B cell (primary cell): ENCODE data around the gene ANKS1B. TPM values are rescaled to one million over a fixed set of nuclear protein-coding genes. Genes with fewer than 3 reads are reported as not detected.

Experiments used
- ATAC-seq: fragments of 200-7000 bp; cut with Tn5 transposase; one replicate; pipeline ENCODE4 v1.10.0; 2021; ENCODE audit warnings: low read depth, mild to moderate bottlenecking, moderate number of reproducible peaks, moderate library complexity
- CTCF ChIA-PET: fragments of 350-600 bp; sonication (Branson Sonifier 250); formaldehyde crosslinking; loops from one replicate; lab custom pipeline; 2021; ENCODE audit warnings: antibody characterized with exemption, inconsistent platforms; lab: Charles Lee
- POLR2A ChIA-PET: fragments of 350-600 bp; sonication (Branson Sonifier 250); formaldehyde crosslinking; loops from one replicate; lab custom pipeline; 2021; ENCODE audit warnings: antibody characterized with exemption; lab: Charles Lee
- DNase-seq: peaks from one replicate; pipeline ENCODE4 v3.0.0; 2013
- H2AFZ ChIP-seq: 2 replicates; pipeline ENCODE4 v1.6.1; 2012; ENCODE audit warnings: mild to moderate bottlenecking, low read depth, low read length; ENCODE audit not compliant: insufficient read depth, poor library complexity, severe bottlenecking
- H3K27ac ChIP-seq, 2 donors: 1 replicate in 1 of 2; 2 replicates in 1 of 2; pipeline ENCODE4 v1.5.1; 2012 to 2013; ENCODE audit warnings: low read length in 2 of 2, mild to moderate bottlenecking in 2 of 2, moderate library complexity in 1 of 2
- H3K27me3 ChIP-seq, 4 experiments: fragments of 200-600 bp in 1 of 4; sonication (generic) in 1 of 4; replicated peaks in 1 of 4; 1 replicate in 2 of 4; 2 replicates in 2 of 4; pipeline versions ENCODE4 v1.6.1 to v1.7.0; 2013 to 2016; ENCODE audit warnings: low read length in 3 of 4, mild to moderate bottlenecking in 2 of 4, mixed read lengths in 1 of 4, moderate library complexity in 1 of 4; ENCODE audit not compliant: insufficient read depth in 4 of 4, control insufficient read depth in 3 of 4; ENCODE audit errors: control extremely low read depth in 1 of 4
- H3K36me3 ChIP-seq, 2 experiments: replicated peaks in 1 of 2; 1 replicate in 1 of 2; 2 replicates in 1 of 2; pipeline versions ENCODE4 v1.6.1 to v1.7.1; 2013; ENCODE audit warnings: low read length in 1 of 2; ENCODE audit not compliant: insufficient read depth in 2 of 2, control insufficient read depth in 1 of 2; ENCODE audit errors: control extremely low read depth in 1 of 2, extremely low read depth in 1 of 2
- H3K4me1 ChIP-seq, 2 donors: fragments of 200-600 bp in 1 of 2; sonication (generic) in 1 of 2; 1 replicate in 1 of 2; 2 replicates in 1 of 2; pipeline versions ENCODE4 v1.5.1 to v1.6.1; 2013 to 2017; ENCODE audit warnings: low read length in 2 of 2; ENCODE audit not compliant: control insufficient read depth in 2 of 2, insufficient read depth in 2 of 2
- H3K4me2 ChIP-seq: replicated peaks from 2 replicates; pipeline ENCODE3; 2012; ENCODE audit warnings: mild to moderate bottlenecking, low read depth, low read length; ENCODE audit not compliant: poor library complexity, severe bottlenecking
- H3K4me3 ChIP-seq, 5 experiments: fragments of 200-600 bp in 1 of 5; sonication (generic) in 1 of 5; 1 replicate in 3 of 5; 2 replicates in 2 of 5; pipeline versions ENCODE4 v1.5.1 to v1.7.0; 2011 to 2016; ENCODE audit warnings: low read length in 4 of 5, mild to moderate bottlenecking in 4 of 5, low read depth in 2 of 5, control low read depth in 1 of 5, moderate library complexity in 1 of 5; ENCODE audit not compliant: insufficient read depth in 1 of 5; ENCODE audit errors: control extremely low read depth in 1 of 5, extremely low read depth in 1 of 5
- H3K79me2 ChIP-seq: fragments of 200-600 bp; sonication (generic); one replicate; pipeline ENCODE4 v1.6.0; 2016; ENCODE audit warnings: low read length; ENCODE audit not compliant: control insufficient read depth, insufficient read depth
- H3K9ac ChIP-seq: fragments of 200-600 bp; sonication (generic); 2 replicates; pipeline ENCODE4 v1.6.1; 2017; ENCODE audit warnings: mild to moderate bottlenecking, low read length, moderate library complexity
- H3K9me3 ChIP-seq, 3 donors: one replicate each; pipeline versions ENCODE4 v1.6.1 to v1.7.1; 2013; ENCODE audit warnings: low read length in 2 of 3; ENCODE audit not compliant: control insufficient read depth in 2 of 3, insufficient read depth in 1 of 3; ENCODE audit errors: control extremely low read depth in 1 of 3
- H4K20me1 ChIP-seq: 2 replicates; pipeline ENCODE4 v1.6.0; 2012; ENCODE audit warnings: mild to moderate bottlenecking, low read length; ENCODE audit not compliant: insufficient read depth, control insufficient read depth, poor library complexity, severe bottlenecking
- H3K27ac Mint-ChIP-seq: one replicate; pipeline ENCODE4 v1.8.0; 2021; ENCODE audit warnings: mixed read lengths
- H3K27me3 Mint-ChIP-seq: one replicate; pipeline ENCODE4 v1.8.0; 2021; ENCODE audit warnings: mixed read lengths
- H3K4me1 Mint-ChIP-seq: one replicate; pipeline ENCODE4 v1.8.0; 2021; ENCODE audit warnings: mixed read lengths
- H3K4me3 Mint-ChIP-seq: one replicate; pipeline ENCODE4 v1.8.0; 2021; ENCODE audit warnings: mixed read lengths
- H3K9me3 Mint-ChIP-seq: one replicate; pipeline ENCODE4 v1.8.0; 2022; ENCODE audit warnings: mixed read lengths; ENCODE audit not compliant: insufficient read depth
- CTCF ChIP-seq: fragments of 200-600 bp; IDR thresholded peaks from one replicate; pipeline ENCODE4 v1.8.0; 2022; ENCODE audit warnings: antibody characterized with exemption, mild to moderate bottlenecking
- EZH2 ChIP-seq: IDR thresholded peaks from 2 replicates; pipeline ENCODE4 v1.6.1; 2012; ENCODE audit warnings: borderline replicate concordance, low read depth, mild to moderate bottlenecking, moderate library complexity, low read length; ENCODE audit not compliant: insufficient read depth, poor library complexity, severe bottlenecking
- WGBS: methylation state at CpG from one replicate; pipeline ENCODE4 v1.1.5; 2013; ENCODE audit warnings: missing lambda C conversion rate; ENCODE audit not compliant: insufficient coverage; 5-methylcytosine and 5-hydroxymethylcytosine counted together
- intact Hi-C: fragments of 100-400 bp; cut with micrococcal nuclease; formaldehyde crosslinking; loops from one replicate; pipeline ENCODE4 v1.10.0; 2022
- polyA plus RNA-seq: library from polyadenylated mRNA; depleted of rRNA; stranded (reverse); fragments of >200 nt; gene quantifications from 2 replicates; pipeline ENCODE4 v1.2.3, GENCODE V29; 2012
- total RNA-seq, 2 donors: library from RNA; stranded (reverse); fragments of 120-200 nt in 1 of 2; gene quantifications; 1 replicate in 1 of 2; 2 replicates in 1 of 2; pipeline versions ENCODE4 v1.2.3 to v1.2.4, GENCODE V29; 2013 to 2022

Gene ANKS1B
- total and polyA plus RNA-seq, 2 donors (not counting 1 experiment from before 2014, with no cell fraction given): not detected

GRCh38 chr12:99110212-99110611, 874.5 kb downstream of the ANKS1B start:
- DNase-seq (no peak), ATAC-seq (no peak)
- TF ChIP-seq EZH2 (no peak), CTCF (no peak)
- H3K36me3 ChIP-seq: no peaks in the 10 kb centered on the region
- H3K27ac ChIP-seq: no peak overlapping the region
- WGBS: no CpG with 5 or more reads among the region's 2 CpGs
- H4K20me1 ChIP-seq: no peaks in the 10 kb centered on the region
- Mint-ChIP-seq H3K9me3 (no peaks in the 10 kb centered on the region), H3K27ac (no peak overlapping the region), H3K4me3 (no peak overlapping the region), H3K27me3 (no peaks in the 10 kb centered on the region), H3K4me1 (no peaks in the 10 kb centered on the region)
- no peak overlapping the region for H2AFZ ChIP-seq
- CTCF ChIA-PET: no interaction called here
- no peaks in the 10 kb centered on the region for H3K4me1 ChIP-seq
- H3K79me2 ChIP-seq: no peaks in the 10 kb centered on the region
- no peaks in the 10 kb centered on the region for H3K9me3 ChIP-seq
- intact Hi-C loops: no loop called here
- H3K27me3 ChIP-seq: no peaks in the 10 kb centered on the region
- H3K9ac ChIP-seq: no peak overlapping the region
- POLR2A ChIA-PET: no interaction called here
- H3K4me3 ChIP-seq: no peak overlapping the region
- H3K4me2 ChIP-seq: no peak overlapping the region

DNA sequence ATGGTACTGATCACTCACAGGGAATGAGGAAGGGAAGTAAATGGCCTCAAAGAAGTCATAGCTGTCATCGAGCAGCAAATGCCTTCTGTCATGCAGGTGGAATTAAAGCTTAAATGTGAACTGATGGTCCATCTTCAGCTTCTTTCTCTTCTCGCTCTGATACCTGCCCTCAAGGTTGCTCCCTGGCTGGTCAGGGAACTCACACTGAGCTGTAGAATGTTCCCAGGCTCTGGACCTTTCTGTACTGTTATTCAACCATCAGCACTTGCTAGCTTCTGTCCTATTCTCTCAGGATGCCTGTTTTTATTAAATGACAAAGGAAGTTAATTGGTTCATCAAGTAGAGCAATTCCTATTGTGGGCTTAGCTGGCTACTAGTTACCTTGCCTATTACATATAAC, 875.8 kb downstream of the ANKS1B start:
- H3K4me3 Mint-ChIP-seq: no peak overlapping the region
- Histone ChIP-seq H3K9ac (no peak overlapping the region), H3K9me3 (no peaks in the 10 kb centered on the region), H2AFZ (no peak overlapping the region), H3K36me3 (no peaks in the 10 kb centered on the region), H4K20me1 (no peaks in the 10 kb centered on the region), H3K4me1 (no peaks in the 10 kb centered on the region), H3K27ac (no peak overlapping the region), H3K27me3 (no peaks in the 10 kb centered on the region), H3K4me3 (no peak overlapping the region), H3K4me2 (no peak overlapping the region), H3K79me2 (no peaks in the 10 kb centered on the region)
- POLR2A ChIA-PET: no interaction called here
- DNase-seq (no peak), ATAC-seq (no peak)
- WGBS: 90% methylated on average over 2 of the region's 2 CpGs
- intact Hi-C loops: no loop called here
- H3K9me3 Mint-ChIP-seq: no peaks in the 10 kb centered on the region
- CTCF ChIA-PET: no interaction called here
- H3K27me3 Mint-ChIP-seq: no peaks in the 10 kb centered on the region
- TF ChIP-seq EZH2 (no peak), CTCF (no peak)
- H3K4me1 Mint-ChIP-seq: no peaks in the 10 kb centered on the region
- no peak overlapping the region for H3K27ac Mint-ChIP-seq
